PC-9 (cell line): Measurements from ENCODE around the gene LCN6. TPM values are rescaled to one million over a fixed set of nuclear protein-coding genes. Genes with fewer than 3 reads are reported as not detected.
A peak's percentile ranks its signal among the peaks of the same experiment; 100 is the strongest.

Experiments used
- BruUV-seq: library from RNA; stranded (reverse); fragments of 400-500 nt; replicated peaks from 2 replicates; lab custom pipeline; 2021; lab: Mats Ljungman, UMichigan
- CTCF ChIA-PET: fragments of 300-600 bp; sonication (Branson Sonifier 250); formaldehyde crosslinking; loops from one replicate; lab custom pipeline; 2022; ENCODE audit warnings: antibody characterized with exemption; lab: Charles Lee
- POLR2A ChIA-PET: fragments of 300-600 bp; sonication (Branson Sonifier 250); formaldehyde crosslinking; loops from one replicate; lab custom pipeline; 2022; ENCODE audit warnings: antibody characterized with exemption; ENCODE audit not compliant: unreplicated experiment; lab: Charles Lee
- DNase-seq, 2 experiments: peaks; one replicate each; pipeline versions ENCODE4 v3.0.0 to v3.0.0-alpha.2; 2015 to 2022; ENCODE audit warnings: mixed read lengths in 1 of 2
- H2AFZ ChIP-seq: fragments of 200-600 bp; sonication (generic); 2 replicates; pipeline ENCODE4 v1.8.1; 2017; ENCODE audit warnings: antibody characterized with exemption
- H3F3A ChIP-seq: fragments of 200-600 bp; sonication (generic); 2 replicates; pipeline ENCODE4 v1.8.1; 2017; ENCODE audit warnings: antibody characterized with exemption, mild to moderate bottlenecking, low read depth; ENCODE audit not compliant: insufficient read depth
- H3K27ac ChIP-seq: fragments of 200-600 bp; sonication (generic); 2 replicates; pipeline ENCODE4 v1.6.1; 2016; ENCODE audit warnings: mixed run types
- H3K27me3 ChIP-seq: fragments of 200-600 bp; sonication (generic); 2 replicates; pipeline ENCODE4 v1.6.1; 2016; ENCODE audit warnings: low read depth, mixed run types; ENCODE audit not compliant: insufficient read depth
- H3K36me3 ChIP-seq: fragments of 200-600 bp; sonication (generic); 2 replicates; pipeline ENCODE4 v1.6.1; 2016; ENCODE audit warnings: low read depth, mixed run types
- H3K4me1 ChIP-seq: fragments of 200-600 bp; sonication (generic); replicated peaks from 2 replicates; pipeline ENCODE4 v1.6.1; 2016; ENCODE audit warnings: mixed run types; ENCODE audit not compliant: insufficient read depth
- H3K4me2 ChIP-seq: fragments of 200-600 bp; sonication (generic); 2 replicates; pipeline ENCODE4 v1.6.1; 2017; ENCODE audit warnings: mixed run types
- H3K4me3 ChIP-seq: fragments of 200-600 bp; sonication (generic); 2 replicates; pipeline ENCODE4 v1.6.1; 2016; ENCODE audit warnings: mixed run types
- H3K79me2 ChIP-seq: fragments of 200-600 bp; sonication (generic); 2 replicates; pipeline ENCODE4 v1.6.1; 2017; ENCODE audit warnings: low read depth, mixed run types
- H3K9me2 ChIP-seq: fragments of 200-600 bp; sonication (generic); 2 replicates; pipeline ENCODE4 v1.8.1; 2017; ENCODE audit warnings: mild to moderate bottlenecking; ENCODE audit not compliant: insufficient read depth
- H3K9me3 ChIP-seq: fragments of 200-600 bp; sonication (generic); 2 replicates; pipeline ENCODE4 v1.8.1; 2016; ENCODE audit warnings: low read depth; ENCODE audit not compliant: insufficient read depth
- H4K20me1 ChIP-seq: fragments of 200-600 bp; sonication (generic); 2 replicates; pipeline ENCODE4 v1.8.1; 2017; ENCODE audit not compliant: insufficient read depth
- EZH2 ChIP-seq: fragments of 200-600 bp; sonication (generic); IDR thresholded peaks from 2 replicates; pipeline ENCODE4 v1.8.0; 2017; ENCODE audit warnings: antibody characterized with exemption, low read depth
- intact Hi-C: fragments of 100-400 bp; cut with micrococcal nuclease; formaldehyde crosslinking; loops from one replicate; pipeline ENCODE4 v1.10.0; 2022; ENCODE audit not compliant: unreplicated experiment
- total RNA-seq: library from RNA; stranded (reverse); gene quantifications from 2 replicates; pipeline ENCODE4 v1.2.3, GENCODE V29; 2021
- TF ChIP-seq, protein P1 (sequence below): fragments of 200-600 bp; sonication (generic); conservative IDR thresholded peaks from 2 replicates; pipeline ENCODE4 v1.6.1; 2017; ENCODE audit warnings: mixed run types, antibody characterized with exemption, mild to moderate bottlenecking, moderate library complexity

The LCN6 gene
- total RNA-seq, 1 experiment from 2014 or later, result not detected

DNA sequence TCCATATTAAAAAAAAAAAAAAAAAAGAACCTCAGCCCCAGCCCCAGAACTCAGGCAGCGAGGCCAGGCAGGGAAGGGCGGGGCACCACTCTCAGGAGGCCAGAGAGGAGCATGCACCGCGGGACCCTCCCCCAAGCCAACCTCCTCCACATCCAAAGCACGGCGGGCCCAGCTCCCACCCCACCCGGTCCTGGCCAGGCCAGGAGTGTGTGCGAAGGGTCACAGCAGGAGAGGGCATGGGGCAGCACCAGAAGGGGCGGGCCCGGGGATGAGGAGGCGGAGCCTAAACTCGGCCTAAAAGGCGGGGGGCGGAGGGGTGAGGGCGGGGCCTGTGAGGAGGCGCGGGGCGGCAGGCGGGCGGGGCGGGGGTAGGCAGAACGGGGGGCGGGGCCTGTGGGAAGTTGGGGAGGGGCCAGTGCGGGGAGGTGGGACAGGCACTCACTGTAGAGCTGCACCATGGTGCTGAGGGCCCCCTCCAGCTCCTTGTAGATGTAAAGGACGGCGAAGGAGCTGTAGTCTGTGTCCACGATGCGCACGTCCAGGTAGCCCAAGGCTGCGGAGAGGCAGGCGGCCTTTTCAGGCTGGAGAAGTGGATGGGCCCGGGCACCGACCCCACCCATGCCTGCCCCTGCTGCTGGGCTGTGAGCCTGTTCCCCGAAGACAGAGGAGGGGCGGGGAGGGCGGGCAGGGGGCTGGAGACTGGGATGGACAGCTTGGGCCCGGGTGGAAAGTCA lies 14.8 kb upstream of the LCN6 start:
- no peak for TF ChIP-seq EZH2
- TF ChIP-seq, protein P1, sequence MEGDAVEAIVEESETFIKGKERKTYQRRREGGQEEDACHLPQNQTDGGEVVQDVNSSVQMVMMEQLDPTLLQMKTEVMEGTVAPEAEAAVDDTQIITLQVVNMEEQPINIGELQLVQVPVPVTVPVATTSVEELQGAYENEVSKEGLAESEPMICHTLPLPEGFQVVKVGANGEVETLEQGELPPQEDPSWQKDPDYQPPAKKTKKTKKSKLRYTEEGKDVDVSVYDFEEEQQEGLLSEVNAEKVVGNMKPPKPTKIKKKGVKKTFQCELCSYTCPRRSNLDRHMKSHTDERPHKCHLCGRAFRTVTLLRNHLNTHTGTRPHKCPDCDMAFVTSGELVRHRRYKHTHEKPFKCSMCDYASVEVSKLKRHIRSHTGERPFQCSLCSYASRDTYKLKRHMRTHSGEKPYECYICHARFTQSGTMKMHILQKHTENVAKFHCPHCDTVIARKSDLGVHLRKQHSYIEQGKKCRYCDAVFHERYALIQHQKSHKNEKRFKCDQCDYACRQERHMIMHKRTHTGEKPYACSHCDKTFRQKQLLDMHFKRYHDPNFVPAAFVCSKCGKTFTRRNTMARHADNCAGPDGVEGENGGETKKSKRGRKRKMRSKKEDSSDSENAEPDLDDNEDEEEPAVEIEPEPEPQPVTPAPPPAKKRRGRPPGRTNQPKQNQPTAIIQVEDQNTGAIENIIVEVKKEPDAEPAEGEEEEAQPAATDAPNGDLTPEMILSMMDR, result no peak
- peaks cover 4% of the 10 kb centered on the region for H3K27me3 ChIP-seq
- no TSS peak for BruUV-seq
- peak in 1 of 2 experiments; percentile 70 for DNase-seq
- H3K36me3 ChIP-seq, result no peaks in the 10 kb centered on the region
- H3K9me2 ChIP-seq, result no peaks in the 10 kb centered on the region
- peaks cover 6% of the 10 kb centered on the region for H3K4me1 ChIP-seq
- H3K79me2 ChIP-seq, result no peaks in the 10 kb centered on the region
- H3F3A ChIP-seq, result peaks cover 23% of the 10 kb centered on the region; the same call in 1 of the 2 replicates
- H3K27ac ChIP-seq, result no peak overlapping the region
- H3K4me2 ChIP-seq, result peak overlapping the region; percentile 57; the same call in 1 of the 2 replicates
- intact Hi-C loops, result no loop called here
- ChIA-PET CTCF (interaction anchor here (0.6 to 0.7 kb wide), 4 partner anchors 12 to 400 kb away, joined by 3 to 6 read pairs (median 4); no protein-coding TSS in a partner anchor), POLR2A (no interaction called here)
- H4K20me1 ChIP-seq, result no peaks in the 10 kb centered on the region
- H2AFZ ChIP-seq, result no peak overlapping the region
- H3K9me3 ChIP-seq, result no peaks in the 10 kb centered on the region
- no peak overlapping the region for H3K4me3 ChIP-seq

GRCh38 chr9:136762221-136762691 lies 13.9 kb upstream of the LCN6 start:
- no TSS peak for BruUV-seq
- ChIA-PET POLR2A (no interaction called here), CTCF (interaction anchor here (0.6 to 0.7 kb wide), 2 partner anchors 209 to 416 kb away, joined by 5 to 12 read pairs; no protein-coding TSS in a partner anchor)
- no peaks in the 10 kb centered on the region for H3K9me2 ChIP-seq
- DNase-seq, result no peak
- H3K4me3 ChIP-seq, result no peak overlapping the region
- intact Hi-C loops, result no loop called here
- H3F3A ChIP-seq, result peaks cover 15% of the 10 kb centered on the region; the same call in 1 of the 2 replicates
- H3K9me3 ChIP-seq, result no peaks in the 10 kb centered on the region
- H3K4me2 ChIP-seq, result no peak overlapping the region
- H3K4me1 ChIP-seq, result peaks cover 6% of the 10 kb centered on the region
- H3K79me2 ChIP-seq, result no peaks in the 10 kb centered on the region
- no peak overlapping the region for H3K27ac ChIP-seq
- TF ChIP-seq, protein P1, result no peak
- TF ChIP-seq EZH2, result no peak
- no peaks in the 10 kb centered on the region for H3K36me3 ChIP-seq
- peaks cover 2% of the 10 kb centered on the region; the same call in 1 of the 2 replicates for H3K27me3 ChIP-seq
- H2AFZ ChIP-seq, result no peak overlapping the region
- no peaks in the 10 kb centered on the region for H4K20me1 ChIP-seq

DNA sequence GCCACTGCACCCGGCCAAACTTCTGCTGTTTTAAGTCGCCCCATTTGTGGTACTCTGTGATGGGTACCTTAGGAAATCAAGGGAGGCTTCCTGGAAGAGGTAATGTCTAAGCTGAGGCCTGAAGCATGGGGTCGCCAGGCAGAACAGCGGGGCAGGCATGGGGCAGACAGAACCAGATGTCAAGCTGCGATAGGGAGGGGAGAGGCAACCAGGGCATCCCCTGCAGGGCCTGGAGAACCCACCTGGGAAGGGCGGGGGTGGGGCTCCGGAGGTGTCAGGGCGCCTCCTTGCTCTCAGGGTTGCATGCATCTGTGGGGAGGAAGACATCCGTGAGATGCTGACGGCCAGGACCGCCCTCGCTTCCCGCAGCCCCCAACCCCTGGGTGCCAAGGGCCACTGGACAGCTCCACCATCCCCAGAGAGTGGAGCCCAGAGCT lies 13.2 kb upstream of the LCN6 start:
- H3F3A ChIP-seq, result peaks cover 9% of the 10 kb centered on the region; the same call in 1 of the 2 replicates
- H3K27ac ChIP-seq, result no peak overlapping the region
- intact Hi-C loops, result no loop called here
- H3K4me2 ChIP-seq, result no peak overlapping the region
- no peak for DNase-seq
- H3K27me3 ChIP-seq, result peaks cover 9% of the 10 kb centered on the region; the same call in 1 of the 2 replicates
- no peaks in the 10 kb centered on the region for H3K79me2 ChIP-seq
- no peaks in the 10 kb centered on the region for H3K9me3 ChIP-seq
- no peak overlapping the region for H2AFZ ChIP-seq
- no peaks in the 10 kb centered on the region for H3K36me3 ChIP-seq
- ChIA-PET CTCF (interaction anchor here (0.6 kb wide), 1 partner anchor 415 kb away, joined by 12 read pairs; no protein-coding TSS in a partner anchor), POLR2A (no interaction called here)
- H3K9me2 ChIP-seq, result no peaks in the 10 kb centered on the region
- TF ChIP-seq, protein P1, result no peak
- no peak for TF ChIP-seq EZH2
- H4K20me1 ChIP-seq, result no peaks in the 10 kb centered on the region
- H3K4me3 ChIP-seq, result no peak overlapping the region
- no peaks in the 10 kb centered on the region for H3K4me1 ChIP-seq
- BruUV-seq, result no TSS peak
